ENCODE data around the gene ADCY1. TPM values are rescaled to one million over a fixed set of nuclear protein-coding genes. Genes with fewer than 3 reads are reported as not detected.

The ADCY1 gene
- total RNA-seq, 4 donors from 2014 or later = 2.3 to 4.8 (median 2.8) TPM

DNA sequence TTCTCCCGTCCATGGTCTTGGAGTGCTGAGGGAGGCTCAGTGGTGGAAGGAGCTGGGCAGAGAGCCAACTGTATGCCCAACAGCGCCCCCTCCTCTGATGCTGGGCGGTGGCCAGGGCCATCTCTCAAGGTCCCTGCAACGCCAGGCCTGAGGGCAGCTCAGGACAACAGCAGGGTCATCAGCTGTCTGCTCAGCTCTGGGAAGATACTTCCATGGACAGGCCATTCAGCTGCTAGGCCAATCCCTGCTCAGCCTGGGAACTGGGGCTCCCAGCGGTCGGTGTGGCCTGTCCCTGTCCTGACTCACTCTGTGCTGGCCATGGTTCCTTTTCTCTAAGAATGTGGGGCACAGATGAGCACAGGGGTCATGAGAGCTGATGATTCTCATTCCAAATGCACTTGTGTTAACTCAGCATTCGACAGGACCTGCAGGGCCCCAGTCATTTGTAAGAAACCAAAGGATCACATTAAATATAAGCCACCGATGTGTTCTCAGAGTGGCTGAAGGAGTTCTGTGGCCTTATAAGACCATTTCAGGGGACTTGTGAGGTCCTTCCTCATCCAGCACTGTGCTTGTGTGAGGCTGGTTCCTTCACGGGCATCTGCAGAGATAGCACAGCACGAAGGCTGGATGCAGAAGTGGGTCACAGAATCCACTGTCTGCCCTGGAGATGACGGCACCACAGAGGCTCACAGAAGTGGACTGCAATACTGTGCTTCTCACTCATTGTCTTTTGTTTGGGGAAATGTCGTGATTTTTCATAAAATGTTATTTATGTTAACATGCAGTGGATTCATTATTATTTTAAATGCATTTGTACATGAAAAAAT, 73.0 kb downstream of the ADCY1 start:
- ATAC-seq (ENCODE audit: low FRiP score) = no peak
- no peak for TF ChIP-seq CTCF (IDR thresholded peaks at IDR 0.05)
- DNase-seq (ENCODE audit: low spot score) = no peak

- no peak for DNase-seq (ENCODE audit: low spot score)
- no peak for TF ChIP-seq CTCF (IDR thresholded peaks at IDR 0.05)
- ATAC-seq (ENCODE audit: low FRiP score) = no peak
Observed at GRCh38 chr7:45647967-45648670, 74.0 kb downstream of the ADCY1 start.

GRCh38 chr7:45648671-45648995, 74.5 kb downstream of the ADCY1 start:
- ATAC-seq (ENCODE audit: low FRiP score) = no peak
- DNase-seq (ENCODE audit: low spot score) = no peak
- TF ChIP-seq CTCF (IDR thresholded peaks at IDR 0.05) = no peak

- DNase-seq (ENCODE audit: low spot score) (no peak), ATAC-seq (ENCODE audit: low FRiP score) (no peak)
- TF ChIP-seq CTCF (IDR thresholded peaks at IDR 0.05) = no peak
Observed at GRCh38 chr7:45649560-45650346, 75.6 kb downstream of the ADCY1 start.

DNA sequence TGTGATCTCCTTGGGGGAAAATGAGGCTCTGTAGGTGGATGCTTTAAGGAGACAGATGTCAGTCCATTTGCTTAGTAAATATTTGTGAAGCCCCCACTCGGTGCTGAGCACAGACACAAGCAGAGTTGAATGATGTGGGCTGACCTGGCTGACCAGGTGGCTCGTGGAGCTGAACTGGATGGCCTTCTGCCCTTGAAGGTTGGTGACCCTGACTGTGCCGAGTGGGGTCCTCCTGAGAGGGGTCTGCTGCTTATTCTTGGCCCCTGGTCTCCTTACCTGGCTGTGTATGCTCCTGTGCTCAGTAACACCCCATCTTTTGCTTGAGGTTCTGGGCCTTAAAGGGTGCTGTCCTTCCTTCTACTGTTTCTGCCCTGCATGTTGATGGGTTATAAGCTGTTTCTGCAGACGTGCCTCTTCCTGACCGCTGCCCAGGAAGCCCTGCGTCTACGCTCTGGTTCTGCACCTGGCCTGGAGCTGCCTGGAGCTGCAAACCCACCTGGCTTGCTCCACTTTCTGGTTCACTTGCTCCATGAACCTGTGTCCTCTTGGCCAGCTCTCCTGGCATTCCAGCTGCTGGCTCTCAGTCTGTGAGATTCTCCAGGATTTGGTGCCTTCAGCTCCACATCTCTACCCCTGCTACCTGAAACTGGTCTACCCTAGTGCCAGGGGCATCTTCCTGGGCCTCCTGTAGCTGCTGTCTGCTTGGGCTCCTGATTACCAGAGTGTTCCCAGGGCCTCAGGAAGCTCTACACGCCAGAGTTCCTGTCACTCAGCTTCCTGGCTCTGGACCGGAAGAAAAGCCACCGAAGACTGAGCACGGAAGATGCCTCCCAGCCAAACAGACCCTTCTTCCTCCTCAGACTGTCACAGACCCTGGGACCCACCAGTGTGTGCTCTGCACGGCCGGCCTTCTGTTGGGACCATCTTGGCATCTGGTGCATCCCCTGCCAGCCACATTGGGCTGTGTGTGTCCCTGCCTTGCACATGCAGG, 76.5 kb downstream of the ADCY1 start:
- ATAC-seq (ENCODE audit: low FRiP score) = no peak
- TF ChIP-seq CTCF (IDR thresholded peaks at IDR 0.05) = no peak
- DNase-seq (ENCODE audit: low spot score) = no peak

GRCh38 chr7:45651540-45651939, 77.4 kb downstream of the ADCY1 start:
- TF ChIP-seq CTCF (IDR thresholded peaks at IDR 0.05) = no peak
- no peak for ATAC-seq (ENCODE audit: low FRiP score)
- DNase-seq (ENCODE audit: low spot score) = no peak
